PFSK-1 (cell line): Measurements from ENCODE around the gene VGLL4.

Experiments used
- SIN3A ChIP-seq: IDR thresholded peaks from 2 replicates; pipeline ENCODE4 v1.6.1; 2012; ENCODE audit warnings: mild to moderate bottlenecking, low read length, moderate library complexity, borderline replicate concordance; ENCODE audit not compliant: insufficient read depth
- TF ChIP-seq, protein P1 (sequence below), 2 experiments: IDR thresholded peaks; 2 replicates each; pipeline versions ENCODE4 v1.6.1 to v1.8.0; 2011 to 2012; ENCODE audit warnings: low read depth in 2 of 2, low read length in 2 of 2, control low read depth in 1 of 2, inconsistent platforms in 1 of 2, mild to moderate bottlenecking in 1 of 2, moderate library complexity in 1 of 2; ENCODE audit not compliant: insufficient read depth in 1 of 2

GRCh38 chr3:11513817-11514135, 129.9 kb downstream of the VGLL4 start:
- TF ChIP-seq SIN3A: no peak
- TF ChIP-seq, protein P1, sequence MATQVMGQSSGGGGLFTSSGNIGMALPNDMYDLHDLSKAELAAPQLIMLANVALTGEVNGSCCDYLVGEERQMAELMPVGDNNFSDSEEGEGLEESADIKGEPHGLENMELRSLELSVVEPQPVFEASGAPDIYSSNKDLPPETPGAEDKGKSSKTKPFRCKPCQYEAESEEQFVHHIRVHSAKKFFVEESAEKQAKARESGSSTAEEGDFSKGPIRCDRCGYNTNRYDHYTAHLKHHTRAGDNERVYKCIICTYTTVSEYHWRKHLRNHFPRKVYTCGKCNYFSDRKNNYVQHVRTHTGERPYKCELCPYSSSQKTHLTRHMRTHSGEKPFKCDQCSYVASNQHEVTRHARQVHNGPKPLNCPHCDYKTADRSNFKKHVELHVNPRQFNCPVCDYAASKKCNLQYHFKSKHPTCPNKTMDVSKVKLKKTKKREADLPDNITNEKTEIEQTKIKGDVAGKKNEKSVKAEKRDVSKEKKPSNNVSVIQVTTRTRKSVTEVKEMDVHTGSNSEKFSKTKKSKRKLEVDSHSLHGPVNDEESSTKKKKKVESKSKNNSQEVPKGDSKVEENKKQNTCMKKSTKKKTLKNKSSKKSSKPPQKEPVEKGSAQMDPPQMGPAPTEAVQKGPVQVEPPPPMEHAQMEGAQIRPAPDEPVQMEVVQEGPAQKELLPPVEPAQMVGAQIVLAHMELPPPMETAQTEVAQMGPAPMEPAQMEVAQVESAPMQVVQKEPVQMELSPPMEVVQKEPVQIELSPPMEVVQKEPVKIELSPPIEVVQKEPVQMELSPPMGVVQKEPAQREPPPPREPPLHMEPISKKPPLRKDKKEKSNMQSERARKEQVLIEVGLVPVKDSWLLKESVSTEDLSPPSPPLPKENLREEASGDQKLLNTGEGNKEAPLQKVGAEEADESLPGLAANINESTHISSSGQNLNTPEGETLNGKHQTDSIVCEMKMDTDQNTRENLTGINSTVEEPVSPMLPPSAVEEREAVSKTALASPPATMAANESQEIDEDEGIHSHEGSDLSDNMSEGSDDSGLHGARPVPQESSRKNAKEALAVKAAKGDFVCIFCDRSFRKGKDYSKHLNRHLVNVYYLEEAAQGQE (IDR thresholded peaks at IDR 0.05; ENCODE audit: insufficient read depth in 1 of 2, low read depth in 2 of 2, low read length in 2 of 2): no peak
